ENCODE data around the gene MEF2C. TPM values are rescaled to one million over a fixed set of nuclear protein-coding genes. Genes with fewer than 3 reads are reported as not detected.
"Not testable (repeated sequence)": the region's sequence is repeated elsewhere in the genome, so short reads cannot be mapped to it uniquely, and the experiment has no call there.

MEF2C gene
- total RNA-seq, 1 donor from 2014 or later: 24.1 TPM

GRCh38 chr5:88862547-88863175 is 20.3 kb downstream of the MEF2C start:
- peaks cover 1% of the 10 kb centered on the region for H3K4me1 Mint-ChIP-seq (ENCODE audit: low read depth, unreplicated experiment)
- peaks cover 2% of the 10 kb centered on the region for H3K9me3 Mint-ChIP-seq (ENCODE audit: unreplicated experiment)
- H3K36me3 Mint-ChIP-seq (ENCODE audit: unreplicated experiment): no peaks in the 10 kb centered on the region
- no peak for DNase-seq
- no peak overlapping the region for H3K4me3 Mint-ChIP-seq (ENCODE audit: unreplicated experiment)
- no peak overlapping the region for H3K27ac Mint-ChIP-seq (ENCODE audit: unreplicated experiment)
- TF ChIP-seq CTCF (IDR thresholded peaks at IDR 0.05; ENCODE audit: partially characterized antibody, unreplicated experiment): no peak
- peaks cover 1% of the 10 kb centered on the region for H3K27me3 Mint-ChIP-seq (ENCODE audit: unreplicated experiment)

DNA sequence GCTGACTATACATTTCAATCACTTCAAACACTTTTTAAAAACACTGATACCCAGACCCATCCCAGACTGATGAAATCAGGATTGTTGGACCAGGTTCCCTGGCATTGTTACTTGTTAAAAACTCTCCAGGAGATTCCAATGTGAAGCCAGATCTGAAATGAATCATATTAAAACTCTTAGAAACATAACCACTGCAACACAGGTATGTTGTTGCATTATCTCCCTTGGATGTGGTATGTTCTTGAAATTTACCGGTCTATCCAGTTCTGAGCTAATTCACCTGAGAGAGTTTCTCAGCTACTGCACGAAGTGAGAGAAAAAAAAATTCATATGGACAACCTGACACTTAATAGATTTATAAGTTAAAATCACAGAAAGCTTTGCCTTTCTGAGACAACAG is 21.8 kb downstream of the MEF2C start:
- Mint-ChIP-seq H3K27ac (ENCODE audit: unreplicated experiment) (no peak overlapping the region), H3K27me3 (ENCODE audit: unreplicated experiment) (no peaks in the 10 kb centered on the region)
- DNase-seq: no peak

DNA sequence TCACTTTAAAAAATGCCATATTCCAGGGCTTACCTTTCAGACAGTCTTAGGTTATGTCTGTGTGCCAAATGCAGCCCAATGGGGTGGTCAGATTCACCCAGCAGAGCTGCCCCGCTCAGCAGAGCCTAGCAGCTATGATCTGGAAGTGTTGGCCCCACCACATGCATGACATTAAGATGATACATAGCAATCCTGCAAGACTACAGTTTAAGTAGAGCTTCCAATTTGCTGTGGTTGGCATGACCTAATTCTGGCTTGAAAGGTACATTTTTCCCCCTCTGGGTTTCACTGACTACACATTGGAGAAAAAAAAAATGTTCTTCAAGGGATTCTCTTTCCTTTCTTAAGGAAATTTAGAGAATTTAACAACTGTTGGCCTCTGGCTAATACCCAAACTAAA is 22.5 kb downstream of the MEF2C start:
- Mint-ChIP-seq H3K9me3 (ENCODE audit: unreplicated experiment) (peaks cover 5% of the 10 kb centered on the region), H3K27me3 (ENCODE audit: unreplicated experiment) (no peaks in the 10 kb centered on the region), H3K36me3 (ENCODE audit: unreplicated experiment) (peaks cover 15% of the 10 kb centered on the region), H3K4me3 (ENCODE audit: unreplicated experiment) (no peak overlapping the region), H3K27ac (ENCODE audit: unreplicated experiment) (no peak overlapping the region), H3K4me1 (ENCODE audit: low read depth, unreplicated experiment) (no peaks in the 10 kb centered on the region)
- DNase-seq: no peak
- TF ChIP-seq CTCF (IDR thresholded peaks at IDR 0.05; ENCODE audit: partially characterized antibody, unreplicated experiment): no peak

More for the DNA sequence above, 21.8 kb downstream of the MEF2C start:
- no peak for TF ChIP-seq CTCF (IDR thresholded peaks at IDR 0.05; ENCODE audit: partially characterized antibody, unreplicated experiment)
- Mint-ChIP-seq H3K9me3 (ENCODE audit: unreplicated experiment) (no peaks in the 10 kb centered on the region), H3K36me3 (ENCODE audit: unreplicated experiment) (peaks cover 10% of the 10 kb centered on the region), H3K4me1 (ENCODE audit: low read depth, unreplicated experiment) (no peaks in the 10 kb centered on the region), H3K4me3 (ENCODE audit: unreplicated experiment) (no peak overlapping the region)

DNA sequence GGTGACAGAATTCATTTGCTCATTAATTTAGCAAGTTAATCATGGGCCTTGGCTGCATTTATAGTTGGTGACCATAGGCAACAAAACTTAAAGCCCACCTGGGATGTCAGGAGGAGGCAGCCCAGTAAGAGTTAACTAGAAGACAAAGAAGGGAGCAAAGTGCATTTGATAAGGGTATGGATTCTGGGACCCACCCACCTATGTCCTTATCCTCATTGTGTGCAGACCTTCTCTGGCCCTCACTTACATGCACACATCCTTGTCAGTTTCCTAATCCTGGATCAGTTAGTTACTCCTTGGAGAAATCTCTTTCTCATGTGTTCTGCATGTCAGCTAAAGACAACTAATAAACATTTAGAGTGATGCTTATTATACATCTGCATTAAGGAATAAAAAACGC is 24.6 kb downstream of the MEF2C start:
- Mint-ChIP-seq H3K4me3 (ENCODE audit: unreplicated experiment) (no peak overlapping the region), H3K27me3 (ENCODE audit: unreplicated experiment) (no peaks in the 10 kb centered on the region), H3K27ac (ENCODE audit: unreplicated experiment) (no peak overlapping the region), H3K4me1 (ENCODE audit: low read depth, unreplicated experiment) (no peaks in the 10 kb centered on the region), H3K9me3 (ENCODE audit: unreplicated experiment) (peaks cover 5% of the 10 kb centered on the region), H3K36me3 (ENCODE audit: unreplicated experiment) (peaks cover 15% of the 10 kb centered on the region)
- DNase-seq: no peak
- no peak for TF ChIP-seq CTCF (IDR thresholded peaks at IDR 0.05; ENCODE audit: partially characterized antibody, unreplicated experiment)

DNA sequence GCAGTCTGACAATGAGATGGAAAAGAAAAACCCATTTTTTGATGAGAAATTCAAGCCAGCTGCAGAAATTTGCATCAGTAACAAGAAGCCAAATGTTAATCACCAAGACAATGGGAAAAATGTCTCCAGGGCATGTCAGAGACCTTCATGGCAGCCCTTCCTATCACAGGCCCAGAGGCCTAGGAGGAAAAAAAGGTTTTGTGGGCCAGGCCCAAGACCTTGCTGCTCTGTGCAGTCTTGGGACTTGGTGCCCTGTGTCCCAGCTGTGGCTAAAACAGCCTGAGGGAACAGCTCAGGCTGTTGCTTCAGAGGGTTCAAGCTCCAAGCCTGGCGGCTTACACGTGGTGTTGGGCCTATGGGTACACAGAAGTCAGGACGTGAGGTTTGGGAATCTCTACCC is 26.6 kb downstream of the MEF2C start:
- not testable (repeated sequence) for DNase-seq; H3K9me3 Mint-ChIP-seq (ENCODE audit: unreplicated experiment); H3K27me3 Mint-ChIP-seq (ENCODE audit: unreplicated experiment); H3K4me3 Mint-ChIP-seq (ENCODE audit: unreplicated experiment); H3K27ac Mint-ChIP-seq (ENCODE audit: unreplicated experiment); H3K4me1 Mint-ChIP-seq (ENCODE audit: low read depth, unreplicated experiment)
- peaks cover 15% of the 10 kb centered on the region for H3K36me3 Mint-ChIP-seq (ENCODE audit: unreplicated experiment)
